ENCODE measurements around the gene PYGM.
"Not testable (repeated sequence)": the region's sequence is repeated elsewhere in the genome, so short reads cannot be mapped to it uniquely, and the experiment has no call there.

Gene PYGM

DNA sequence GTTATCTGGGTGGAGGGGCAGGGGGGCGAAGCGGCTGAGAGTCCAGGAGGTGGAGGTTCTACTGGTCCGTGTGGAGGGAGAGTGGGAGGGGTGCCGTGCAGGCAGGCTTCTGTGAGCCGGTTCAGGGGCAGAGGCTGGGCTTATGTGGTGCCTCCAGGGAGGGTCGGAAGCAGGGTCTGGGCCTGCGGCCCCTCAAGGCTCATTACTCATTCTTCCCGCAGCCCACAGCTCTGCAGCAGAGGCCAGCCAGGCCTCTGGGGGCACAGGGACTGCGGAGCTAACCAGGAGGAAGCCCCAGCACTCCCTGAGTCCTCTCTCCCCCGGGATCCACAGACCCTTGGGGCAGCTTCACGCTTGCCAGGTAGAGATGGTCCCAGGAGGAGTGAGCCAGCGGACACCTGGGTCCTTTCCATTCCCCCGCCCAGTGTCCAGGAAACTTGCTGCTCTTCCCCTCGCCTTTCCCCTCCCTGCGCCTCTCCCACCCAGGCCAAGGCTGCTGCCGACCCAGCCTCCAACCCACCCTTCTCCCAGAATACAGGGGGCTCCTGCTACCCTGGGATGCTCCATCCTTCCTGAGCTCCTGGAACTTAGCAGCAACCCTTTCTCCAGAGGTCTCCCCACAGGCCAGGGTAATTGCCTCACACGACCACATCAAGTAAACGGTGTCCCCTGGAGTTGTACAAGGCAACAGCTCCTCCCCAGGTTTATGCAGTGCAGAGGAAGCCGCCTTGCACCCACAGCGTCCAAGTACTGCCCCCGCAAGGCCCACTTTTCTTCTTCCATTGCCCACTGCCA lies 43.1 kb downstream of the PYGM start:
- no peak for DNase-seq (ENCODE audit: low spot score)

DNA sequence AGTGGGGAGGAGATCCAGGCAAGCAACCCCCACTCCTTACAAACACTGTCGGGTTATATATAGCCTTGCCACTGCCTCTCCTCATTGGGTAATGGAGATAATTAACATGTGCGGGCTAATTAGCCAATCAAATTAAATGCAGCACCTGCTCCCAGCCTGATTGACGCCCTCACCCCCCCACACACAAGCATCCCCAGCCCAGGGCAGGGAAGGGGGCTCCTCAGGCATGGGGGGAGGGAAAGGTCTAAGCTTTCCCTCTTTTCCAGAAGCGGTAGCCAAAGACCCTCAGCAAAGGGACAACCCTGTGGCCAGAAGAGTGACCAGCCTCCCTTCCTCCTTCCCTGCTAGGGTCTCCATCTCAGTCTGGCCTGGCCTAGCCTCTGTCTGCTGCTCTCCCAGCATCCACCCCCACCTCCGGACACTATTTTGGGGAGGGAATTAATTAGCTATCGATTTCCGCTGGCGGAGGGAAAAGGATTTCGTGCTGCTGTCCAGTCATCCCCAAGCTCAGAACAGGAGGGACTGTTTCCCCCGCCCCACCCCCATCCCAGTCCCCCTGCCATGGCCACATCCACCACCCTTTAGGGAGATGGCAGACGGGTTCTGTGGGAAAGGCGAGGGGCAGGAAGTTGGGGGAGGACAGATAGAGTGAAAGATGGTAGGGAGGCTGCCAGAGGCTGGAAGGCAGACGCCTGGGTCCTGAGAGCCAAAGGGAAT lies 43.9 kb downstream of the PYGM start:
- DNase-seq (ENCODE audit: low spot score), result no peak

DNA sequence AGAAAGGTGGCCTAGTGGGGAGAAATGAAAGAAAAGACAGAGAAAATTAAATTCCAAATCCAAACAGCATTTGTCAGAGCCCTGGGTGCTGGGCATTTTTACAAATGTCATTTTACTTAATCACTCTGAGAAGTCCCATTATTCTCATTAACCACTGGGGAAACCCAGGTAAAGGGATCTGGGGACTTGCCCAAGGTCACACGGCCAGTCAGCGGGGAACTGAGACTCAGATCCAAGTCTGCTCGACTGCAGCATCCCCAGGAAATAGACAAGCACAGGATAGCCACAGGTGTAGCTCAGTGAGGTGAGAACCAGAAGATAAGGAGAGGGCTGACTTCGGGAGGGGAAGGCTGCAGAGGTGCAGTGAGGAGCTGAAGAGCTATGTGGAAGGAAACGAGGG lies 44.7 kb downstream of the PYGM start:
- DNase-seq (ENCODE audit: low spot score), result no peak

DNA sequence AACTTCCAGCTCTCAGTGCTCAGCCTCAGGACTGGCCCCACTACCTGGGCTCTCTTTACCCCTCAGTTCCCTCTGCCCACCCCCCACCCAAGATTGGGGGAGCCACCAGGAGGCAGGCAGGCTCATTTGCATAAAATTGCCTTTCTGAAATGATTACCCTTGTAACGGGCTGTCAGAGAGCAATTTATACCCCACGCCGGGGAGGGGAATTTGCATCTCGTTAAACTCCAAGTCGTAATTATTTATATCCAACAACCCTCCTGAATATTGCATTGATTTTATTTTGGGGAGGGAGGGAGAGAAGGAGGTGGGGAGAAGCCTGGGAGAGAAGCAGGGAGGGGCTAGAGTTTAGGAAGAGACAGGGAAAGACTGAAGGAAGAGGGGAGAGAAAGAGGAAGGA lies 45.1 kb downstream of the PYGM start:
- DNase-seq (ENCODE audit: low spot score), result no peak

DNA sequence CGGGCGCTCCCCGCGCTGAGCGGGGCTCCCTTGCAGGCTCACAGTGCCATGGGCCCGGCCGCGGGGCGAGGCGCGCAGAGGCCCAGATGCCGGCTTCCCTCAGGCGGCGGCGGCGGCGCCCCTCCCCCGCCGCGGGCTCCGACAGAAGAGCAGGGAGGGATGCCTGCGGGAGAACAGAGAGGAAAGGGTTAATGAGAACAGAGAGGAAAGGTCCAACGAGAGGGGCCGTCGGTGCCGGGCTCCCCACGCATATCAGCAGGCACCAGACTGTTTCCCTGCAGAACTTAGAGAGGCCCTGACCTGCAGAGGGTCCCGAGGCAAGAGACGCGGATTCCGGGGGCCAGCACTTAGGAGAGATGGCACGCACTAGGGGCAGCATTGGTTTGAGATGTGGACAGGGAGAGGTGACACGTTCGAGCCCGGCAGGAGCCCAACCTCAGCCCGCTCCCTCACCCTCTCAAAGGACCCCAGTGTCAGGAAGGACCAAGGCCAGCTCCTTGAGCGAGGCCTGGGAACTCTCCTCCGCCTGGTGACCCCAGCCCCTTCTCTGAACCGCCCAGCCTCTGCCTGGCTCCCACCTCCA lies 45.9 kb downstream of the PYGM start:
- DNase-seq (ENCODE audit: low spot score), result no peak

DNA sequence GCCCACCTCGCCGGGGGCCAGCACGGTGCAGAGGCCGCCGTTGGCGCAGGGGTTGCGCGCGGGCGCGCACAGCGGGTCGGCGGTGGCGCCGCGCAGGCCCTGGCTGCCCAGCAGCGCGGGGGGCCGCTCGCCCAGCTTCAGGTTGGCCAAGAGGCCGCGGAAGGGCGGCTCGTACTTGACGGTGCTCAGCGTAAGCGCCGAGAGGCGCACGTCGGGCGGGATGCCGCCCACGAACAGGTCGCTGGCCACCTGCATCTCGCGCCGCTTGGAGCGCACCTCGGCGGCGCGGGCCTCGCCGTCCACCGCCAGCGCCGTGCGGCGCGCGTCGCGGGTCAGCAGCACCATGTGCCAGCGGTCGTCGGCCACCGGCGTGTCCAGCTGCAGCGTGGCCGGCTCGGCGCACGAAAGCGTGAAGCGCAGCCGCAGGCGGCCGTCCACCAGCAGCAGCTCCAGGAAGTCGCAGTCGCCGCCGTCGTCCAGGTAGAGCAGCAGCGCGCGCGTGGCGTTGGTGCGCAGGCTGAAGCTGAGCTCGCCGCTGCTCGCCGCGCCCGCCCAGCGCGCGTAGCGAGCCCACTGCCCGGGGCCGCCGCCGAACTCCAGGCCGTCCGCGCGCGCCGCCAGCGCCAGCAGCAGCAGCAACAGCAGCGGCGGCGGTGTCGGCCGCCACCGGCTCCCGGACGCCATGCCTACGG lies 46.6 kb downstream of the PYGM start:
- DNase-seq (ENCODE audit: low spot score), result peak; percentile 11

DNA sequence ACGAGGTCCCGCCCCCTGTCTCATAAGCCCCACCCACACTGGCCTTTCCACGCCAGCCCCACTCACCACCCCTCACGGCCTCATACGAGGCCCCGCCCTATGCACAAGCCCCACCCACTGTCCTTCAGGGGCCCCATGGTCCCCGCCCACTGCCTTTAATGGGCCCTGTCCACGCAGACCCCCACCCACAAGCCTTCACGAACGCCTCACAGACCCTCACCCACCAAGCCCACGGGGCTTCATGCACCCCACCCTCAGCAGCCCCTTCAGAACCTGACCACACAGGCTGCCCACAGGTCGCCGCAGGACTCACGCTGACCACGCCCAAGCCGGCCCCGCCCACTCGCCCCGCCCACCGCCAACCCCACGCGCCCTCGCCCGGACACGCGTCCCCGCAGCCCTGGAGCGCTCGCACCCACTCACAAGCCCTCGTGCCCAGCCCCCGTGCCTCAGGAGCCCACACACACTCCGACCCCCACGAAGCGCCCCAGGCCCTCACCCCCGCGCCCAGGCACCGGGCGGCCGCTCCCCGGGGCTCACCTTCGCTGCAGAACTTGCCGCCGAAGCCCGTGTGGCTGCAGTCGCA lies 47.3 kb downstream of the PYGM start:
- DNase-seq (ENCODE audit: low spot score), result no peak

DNA sequence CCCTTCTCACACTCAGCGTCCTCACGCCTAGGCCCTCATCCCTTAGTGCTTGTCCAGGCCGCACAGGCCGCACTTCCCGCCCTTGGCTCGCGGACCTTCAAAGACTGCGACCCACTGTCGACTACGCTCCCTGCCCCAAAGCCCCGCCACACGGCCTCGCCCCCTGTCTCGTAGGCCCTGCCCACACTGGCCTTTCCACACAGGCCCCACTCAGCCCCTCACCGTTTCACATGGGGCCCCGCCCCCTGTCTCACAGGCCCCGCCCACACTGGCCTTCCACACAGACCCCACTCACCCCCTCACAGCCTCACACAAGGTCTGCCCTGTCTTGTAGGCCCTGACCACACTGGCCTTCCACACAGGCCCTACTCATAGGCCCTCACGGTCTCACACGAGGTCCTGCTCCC lies 47.8 kb downstream of the PYGM start:
- DNase-seq (ENCODE audit: low spot score), result no peak

DNA sequence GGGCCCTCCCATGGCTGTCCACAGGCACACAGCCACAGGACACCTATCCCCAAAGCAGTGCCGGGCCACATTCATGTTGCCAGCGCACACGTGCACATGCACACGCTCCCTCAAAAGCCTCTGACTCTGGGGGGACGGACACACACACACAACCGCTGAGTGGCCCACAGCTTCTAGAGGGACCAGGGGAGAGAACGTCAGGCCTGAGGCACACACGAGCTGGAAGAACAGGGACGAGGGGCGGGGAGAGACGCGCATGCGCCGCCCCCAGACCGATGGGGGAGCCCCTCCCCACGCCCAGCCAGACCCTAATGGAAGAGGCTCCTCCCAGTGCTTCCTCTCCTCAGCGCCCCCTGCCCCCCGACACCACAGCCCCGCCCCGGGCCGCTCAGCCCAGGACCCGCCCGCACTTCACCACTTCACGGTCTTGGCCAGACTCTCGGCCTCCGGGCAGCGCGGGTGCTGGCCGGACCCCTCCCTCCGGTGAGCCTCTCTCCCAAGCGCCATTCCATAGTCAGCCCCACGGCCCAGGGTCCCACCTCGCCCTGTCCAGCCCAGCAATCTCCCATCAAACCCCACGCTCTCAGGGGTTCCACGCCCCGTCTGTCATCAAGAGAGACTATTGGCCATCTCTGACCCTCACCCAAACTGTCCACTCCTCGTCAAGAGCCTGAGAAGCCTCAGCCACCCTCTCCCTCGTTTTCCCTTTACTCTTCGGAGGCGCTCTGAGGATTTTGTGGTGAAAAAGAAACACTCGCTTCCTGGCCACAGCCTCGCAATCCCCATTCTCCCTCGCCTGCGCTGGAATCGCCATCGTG lies 48.4 kb downstream of the PYGM start:
- no peak for DNase-seq (ENCODE audit: low spot score)

DNA sequence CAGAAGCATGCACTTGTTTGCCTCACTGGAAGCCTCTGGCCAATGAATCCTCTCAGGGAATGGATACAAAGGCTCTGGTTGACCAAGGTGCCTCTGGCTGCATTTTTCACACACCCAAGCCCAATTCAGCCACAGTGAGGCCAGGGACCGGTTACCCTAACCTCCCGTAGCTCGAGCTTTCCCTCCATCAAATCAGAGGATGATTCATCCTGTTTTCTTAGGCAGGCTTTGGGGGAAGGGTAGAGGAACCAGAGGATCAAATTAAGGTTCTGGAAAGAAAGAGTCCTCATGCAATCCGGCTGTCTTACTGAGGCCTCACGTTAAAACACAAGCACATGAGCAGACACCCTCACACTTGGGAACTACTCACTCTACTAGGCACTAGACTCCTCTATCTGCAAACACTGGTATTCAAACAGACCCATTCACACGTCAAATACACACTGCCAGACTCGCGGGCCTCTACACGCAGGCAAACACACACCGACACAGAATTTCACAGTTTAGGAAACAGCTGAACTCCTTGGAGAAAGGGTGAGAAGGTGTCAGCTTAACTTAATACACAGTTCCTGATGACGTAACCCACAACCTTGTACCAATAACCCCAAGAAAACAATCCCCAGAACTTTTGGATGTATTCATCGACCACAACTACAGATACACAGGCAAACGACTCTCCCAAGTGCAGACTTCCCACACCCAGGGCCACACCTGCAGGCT lies 49.2 kb downstream of the PYGM start:
- DNase-seq (ENCODE audit: low spot score), result no peak

DNA sequence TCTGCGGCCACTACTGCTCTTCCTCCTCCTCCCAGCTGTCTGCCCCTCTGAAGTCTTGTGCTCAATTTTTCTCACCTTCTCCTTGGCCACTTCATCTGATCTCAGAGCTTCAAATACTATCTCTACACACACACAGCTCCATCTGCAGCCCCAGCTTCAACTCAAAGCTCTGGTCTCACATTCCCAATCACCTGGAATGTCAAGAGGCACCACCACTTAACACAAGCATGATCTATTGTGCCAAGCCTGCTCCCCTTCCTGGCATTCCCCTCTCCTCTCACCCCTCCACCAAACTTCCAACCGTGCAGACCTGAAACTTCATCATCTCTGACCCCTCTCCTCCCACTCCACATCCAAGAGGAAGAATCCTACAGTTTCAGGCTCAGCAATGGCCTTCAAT lies 54.3 kb downstream of the PYGM start:
- no peak for DNase-seq (ENCODE audit: low spot score)

DNA sequence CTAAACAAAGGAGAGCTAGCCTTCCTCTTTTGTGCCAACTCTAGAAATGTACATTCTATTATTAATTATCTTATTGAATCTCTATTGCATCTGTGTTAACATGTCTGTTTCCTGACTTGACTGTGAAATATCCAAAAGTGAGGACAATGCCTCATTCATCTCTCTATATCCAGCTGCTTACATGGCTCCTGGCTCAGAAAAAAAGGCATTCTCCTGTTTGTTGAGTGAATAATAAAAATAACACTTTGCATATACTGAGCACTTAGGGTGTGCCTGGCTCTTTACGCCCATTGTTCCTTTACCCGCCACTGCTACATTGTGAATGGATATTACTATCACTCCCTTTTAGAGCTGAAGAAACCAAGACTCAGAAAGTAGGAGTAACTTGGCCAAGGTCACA lies 56.7 kb downstream of the PYGM start:
- no peak for DNase-seq (ENCODE audit: low spot score)

DNA sequence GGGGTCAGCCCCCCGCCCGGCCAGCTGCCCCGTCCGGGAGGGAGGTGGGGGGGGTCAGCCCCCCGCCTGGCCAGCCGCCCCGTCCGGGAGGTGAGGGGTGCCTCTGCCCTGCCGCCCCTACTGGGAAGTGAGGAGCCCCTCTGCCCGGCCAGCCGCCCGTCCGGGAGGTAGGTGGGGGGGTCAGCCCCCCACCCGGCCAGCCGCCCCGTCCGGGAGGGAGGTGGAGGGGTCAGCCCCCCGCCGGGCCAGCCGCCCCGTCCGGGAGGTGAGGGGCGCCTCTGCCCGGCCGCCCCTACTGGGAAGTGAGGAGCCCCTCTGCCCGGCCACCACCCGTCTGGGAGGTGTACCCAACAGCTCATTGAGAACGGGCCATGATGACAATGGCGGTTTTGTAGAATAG lies 57.8 kb downstream of the PYGM start:
- DNase-seq (ENCODE audit: low spot score), result not testable (repeated sequence)

DNA sequence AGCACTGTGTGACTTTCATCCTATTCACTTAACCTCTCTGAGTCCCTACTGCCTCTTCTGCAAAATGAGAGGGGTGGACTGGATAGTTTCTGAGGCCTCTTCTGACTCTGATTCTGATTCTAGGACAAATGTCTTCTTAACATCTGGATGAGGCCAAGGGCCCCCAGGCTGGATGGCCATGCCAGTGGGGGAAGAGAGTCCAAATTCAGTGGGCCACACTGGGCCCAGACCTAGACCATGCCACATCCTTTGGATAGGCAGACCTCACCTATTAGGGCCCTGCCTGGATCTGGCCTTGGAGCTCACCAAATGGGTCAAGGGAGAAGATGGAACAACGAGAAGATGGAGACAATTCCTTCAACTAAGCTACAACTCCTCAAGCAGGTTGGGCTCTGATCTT lies 61.3 kb downstream of the PYGM start:
- DNase-seq (ENCODE audit: low spot score), result no peak

DNA sequence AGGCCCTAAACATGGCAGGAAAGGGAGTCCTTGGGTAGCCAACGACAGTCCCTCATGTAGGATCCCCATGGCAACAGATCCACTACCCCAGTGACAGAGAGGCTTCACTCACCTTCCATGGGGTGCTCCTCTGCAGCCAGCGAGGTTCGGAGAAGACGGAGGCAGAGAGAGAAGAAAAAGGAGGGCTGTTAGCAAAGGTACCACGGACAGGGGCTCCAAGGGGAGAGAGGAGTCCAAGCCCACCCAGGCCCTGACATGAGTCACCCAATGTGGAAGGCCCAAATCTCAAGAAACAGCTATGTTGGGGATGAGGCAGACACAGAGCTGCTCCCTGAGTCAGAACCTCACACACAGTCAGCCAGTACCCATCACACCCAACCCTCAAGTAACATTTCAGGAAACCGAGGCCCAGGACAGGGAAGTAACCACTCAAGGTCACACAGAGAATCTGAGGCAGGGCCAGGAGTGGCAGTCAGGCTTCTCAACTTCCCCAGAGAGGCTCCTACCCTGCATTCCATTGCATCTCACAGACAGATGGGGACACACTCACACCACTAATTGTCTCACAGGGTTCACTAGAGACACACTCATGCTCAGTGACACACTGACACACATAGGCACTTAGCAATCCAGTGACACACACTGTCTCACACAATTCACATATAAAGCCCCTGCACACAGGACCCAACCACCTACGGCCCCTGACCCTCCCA lies 62.0 kb downstream of the PYGM start:
- DNase-seq (ENCODE audit: low spot score), result no peak
